GM19324 (cell line): Measurements from ENCODE around the gene ZNHIT3.
"Not testable (repeated sequence)": the region's sequence is repeated elsewhere in the genome, so short reads cannot be mapped to it uniquely, and the experiment has no call there.

Experiments
- ATAC-seq: cut with Tn5 transposase; IDR thresholded peaks from one replicate; pipeline ENCODE4 v1.9.1; 2021; ENCODE audit warnings: mild to moderate bottlenecking, moderate library complexity; ENCODE audit not compliant: unreplicated experiment, low FRiP score

The ZNHIT3 gene

GRCh38 chr17:36486204-36487194 is at the start of gene ZNHIT3:
TSS of gene ZNHIT3 (plus strand) at chr17:36486681. CDS start at chr17:36486700, 19 bp downstream.
- ATAC-seq: peak; percentile 82

- ATAC-seq: not testable (repeated sequence)
These were observed 44.7 kb upstream of the ZNHIT3 start for GRCh38 chr17:36441792-36442191.

- no peak for ATAC-seq
These were observed 42.7 kb upstream of the ZNHIT3 start for GRCh38 chr17:36443777-36444176.

- not testable (repeated sequence) for ATAC-seq
These were observed 36.5 kb upstream of the ZNHIT3 start for GRCh38 chr17:36449997-36450396.

GRCh38 chr17:36452888-36453287 is 33.6 kb upstream of the ZNHIT3 start:
- ATAC-seq: not testable (repeated sequence)

- not testable (repeated sequence) for ATAC-seq
These were observed 28.8 kb upstream of the ZNHIT3 start for GRCh38 chr17:36457701-36458100.

- ATAC-seq: no peak
These were observed 27.4 kb upstream of the ZNHIT3 start for GRCh38 chr17:36459045-36459444.

- no peak for ATAC-seq
These were observed 26.9 kb upstream of the ZNHIT3 start for GRCh38 chr17:36459601-36460000.

GRCh38 chr17:36460265-36460937 is 26.1 kb upstream of the ZNHIT3 start:
- no peak for ATAC-seq

GRCh38 chr17:36461330-36462110 is 25.0 kb upstream of the ZNHIT3 start:
- ATAC-seq: no peak

- ATAC-seq: no peak
These were observed 22.3 kb upstream of the ZNHIT3 start for GRCh38 chr17:36463916-36464764.

- no peak for ATAC-seq
These were observed 21.8 kb upstream of the ZNHIT3 start for GRCh38 chr17:36464765-36465088.

- no peak for ATAC-seq
These were observed 17.4 kb upstream of the ZNHIT3 start for GRCh38 chr17:36468903-36469635.

- no peak for ATAC-seq
These were observed 16.7 kb upstream of the ZNHIT3 start for GRCh38 chr17:36469733-36470132.

- ATAC-seq: no peak
These were observed 16.0 kb upstream of the ZNHIT3 start for GRCh38 chr17:36470499-36470898.

GRCh38 chr17:36474571-36474970 is 11.9 kb upstream of the ZNHIT3 start:
- ATAC-seq: no peak

- ATAC-seq: no peak
These were observed 11.0 kb upstream of the ZNHIT3 start for GRCh38 chr17:36475346-36475970.

GRCh38 chr17:36481829-36482228 is 4.7 kb upstream of the ZNHIT3 start:
- no peak for ATAC-seq
